ENCODE results near the gene CHAF1B. TPM values are rescaled to one million over a fixed set of nuclear protein-coding genes. Genes with fewer than 3 reads are reported as not detected.

Gene CHAF1B
- total and polyA plus RNA-seq, 5 donors from 2014 or later: 1.4 to 10.0 (median 3.4) TPM

GRCh38 chr21:36429947-36430546 lies 44.9 kb downstream of the CHAF1B start:
- Histone ChIP-seq H3K27me3 (ENCODE audit: control insufficient read depth, insufficient read depth, low read length) (peaks cover 2% of the 10 kb centered on the region), H3K9me3 (ENCODE audit: control insufficient read depth in 2 of 2, low read length in 2 of 2) (no peaks in the 10 kb centered on the region), H3K36me3 (ENCODE audit: control insufficient read depth, insufficient read depth, low read length) (no peaks in the 10 kb centered on the region), H3K27ac (ENCODE audit: insufficient read depth, low read length, poor library complexity, severe bottlenecking) (no peak overlapping the region), H3K4me1 (ENCODE audit: control insufficient read depth, insufficient read depth, low read length, poor library complexity, severe bottlenecking) (peaks cover 6% of the 10 kb centered on the region), H3K4me3 (ENCODE audit: low read depth, low read length) (peak overlapping the region; percentile 62)
- Mint-ChIP-seq H3K36me3 (no peaks in the 10 kb centered on the region), H3K4me1 (peaks cover 0 to 12% (median 5%) of the 10 kb centered on the region in 4 donors), H3K27me3 (peaks cover 18% of the 10 kb centered on the region), H3K27ac (peak overlapping the region; percentile 43 to 75 (median 51)), H3K9me3 (no peaks in the 10 kb centered on the region), H3K4me3 (peak overlapping the region; percentile 25 to 86 (median 72))
- ATAC-seq (ENCODE audit: low read depth in 2 of 2) (peak; percentile 92 to 95), DNase-seq (peak; percentile 9 to 87 (median 20))

GRCh38 chr21:36430841-36431240 lies 45.6 kb downstream of the CHAF1B start:
- no peak for DNase-seq
- H3K9me3 Mint-ChIP-seq: no peaks in the 10 kb centered on the region
- ATAC-seq (ENCODE audit: low read depth in 2 of 2): no peak
- H3K27me3 ChIP-seq (ENCODE audit: control insufficient read depth, insufficient read depth, low read length): peaks cover 2% of the 10 kb centered on the region
- H3K27ac Mint-ChIP-seq: peak overlapping the region in 1 of 3 donors; percentile 75
- no peak overlapping the region for H3K27ac ChIP-seq (ENCODE audit: insufficient read depth, low read length, poor library complexity, severe bottlenecking)
- no peaks in the 10 kb centered on the region for H3K36me3 ChIP-seq (ENCODE audit: control insufficient read depth, insufficient read depth, low read length)
- H3K4me1 Mint-ChIP-seq: peaks cover 0 to 12% (median 5%) of the 10 kb centered on the region in 4 donors
- H3K27me3 Mint-ChIP-seq: peaks cover 18% of the 10 kb centered on the region
- H3K4me3 ChIP-seq (ENCODE audit: low read depth, low read length): no peak overlapping the region
- no peak overlapping the region for H3K4me3 Mint-ChIP-seq
- H3K9me3 ChIP-seq (ENCODE audit: control insufficient read depth in 2 of 2, low read length in 2 of 2): no peaks in the 10 kb centered on the region
- no peaks in the 10 kb centered on the region for H3K36me3 Mint-ChIP-seq
- H3K4me1 ChIP-seq (ENCODE audit: control insufficient read depth, insufficient read depth, low read length, poor library complexity, severe bottlenecking): peaks cover 6% of the 10 kb centered on the region

GRCh38 chr21:36431252-36431651 lies 46.1 kb downstream of the CHAF1B start:
- Mint-ChIP-seq H3K4me1 (peaks cover 0 to 12% (median 5%) of the 10 kb centered on the region in 4 donors), H3K27me3 (peaks cover 18% of the 10 kb centered on the region), H3K9me3 (no peaks in the 10 kb centered on the region), H3K4me3 (no peak overlapping the region), H3K27ac (no peak overlapping the region), H3K36me3 (no peaks in the 10 kb centered on the region)
- no peak overlapping the region for H3K27ac ChIP-seq (ENCODE audit: insufficient read depth, low read length, poor library complexity, severe bottlenecking)
- H3K4me1 ChIP-seq (ENCODE audit: control insufficient read depth, insufficient read depth, low read length, poor library complexity, severe bottlenecking): peaks cover 6% of the 10 kb centered on the region
- ATAC-seq (ENCODE audit: low read depth in 2 of 2) (no peak), DNase-seq (no peak)
- H3K36me3 ChIP-seq (ENCODE audit: control insufficient read depth, insufficient read depth, low read length): no peaks in the 10 kb centered on the region
- peaks cover 2% of the 10 kb centered on the region for H3K27me3 ChIP-seq (ENCODE audit: control insufficient read depth, insufficient read depth, low read length)
- H3K9me3 ChIP-seq (ENCODE audit: control insufficient read depth in 2 of 2, low read length in 2 of 2): no peaks in the 10 kb centered on the region
- no peak overlapping the region for H3K4me3 ChIP-seq (ENCODE audit: low read depth, low read length)

DNA sequence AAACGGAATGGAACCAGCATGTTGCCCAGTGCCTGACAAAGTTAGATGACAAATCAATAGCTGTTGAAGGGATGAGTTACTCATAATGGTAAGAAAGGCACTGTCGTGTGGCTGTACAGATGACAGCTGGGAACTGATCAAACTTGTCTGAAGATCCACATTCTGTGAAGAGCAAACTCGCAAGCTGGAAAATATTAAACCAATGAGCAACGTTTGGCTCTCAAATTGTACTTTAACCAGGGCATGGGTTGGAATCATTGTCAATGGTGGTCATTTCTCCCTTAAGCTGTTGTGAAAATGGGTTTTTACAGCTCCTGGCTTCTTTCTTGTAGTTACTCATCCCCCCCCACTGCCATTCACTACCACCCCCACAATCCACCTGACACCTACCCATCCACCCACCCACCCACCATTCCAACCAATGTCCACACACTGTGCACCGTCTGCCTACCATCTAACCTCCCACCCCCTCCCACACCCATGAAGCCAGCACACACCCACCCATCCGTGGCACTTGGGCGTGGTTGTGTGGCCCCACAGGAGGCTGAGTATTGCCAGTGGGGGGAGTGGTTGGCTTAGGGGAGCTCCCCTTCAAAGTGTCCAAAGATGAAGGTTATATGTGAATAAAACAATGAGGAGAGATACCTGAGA lies 48.0 kb downstream of the CHAF1B start:
- no peak overlapping the region for H3K4me3 Mint-ChIP-seq
- DNase-seq: no peak
- H3K4me3 ChIP-seq (ENCODE audit: low read depth, low read length): no peak overlapping the region
- no peak overlapping the region for H3K27ac Mint-ChIP-seq
- no peaks in the 10 kb centered on the region for H3K36me3 Mint-ChIP-seq
- ATAC-seq (ENCODE audit: low read depth in 2 of 2): no peak
- H3K27me3 ChIP-seq (ENCODE audit: control insufficient read depth, insufficient read depth, low read length): peaks cover 2% of the 10 kb centered on the region
- H3K9me3 ChIP-seq (ENCODE audit: control insufficient read depth in 2 of 2, low read length in 2 of 2): no peaks in the 10 kb centered on the region
- H3K9me3 Mint-ChIP-seq: peaks cover 0 to 4% (median 0%) of the 10 kb centered on the region in 7 donors
- H3K4me1 Mint-ChIP-seq: peaks cover 0 to 12% (median 6%) of the 10 kb centered on the region in 4 donors
- peaks cover 18% of the 10 kb centered on the region for H3K27me3 Mint-ChIP-seq
- H3K27ac ChIP-seq (ENCODE audit: insufficient read depth, low read length, poor library complexity, severe bottlenecking): no peak overlapping the region
- peaks cover 6% of the 10 kb centered on the region for H3K4me1 ChIP-seq (ENCODE audit: control insufficient read depth, insufficient read depth, low read length, poor library complexity, severe bottlenecking)
- H3K36me3 ChIP-seq (ENCODE audit: control insufficient read depth, insufficient read depth, low read length): no peaks in the 10 kb centered on the region

- Mint-ChIP-seq H3K27ac (no peak overlapping the region), H3K36me3 (no peaks in the 10 kb centered on the region), H3K4me3 (no peak overlapping the region), H3K4me1 (peaks cover 0 to 12% (median 6%) of the 10 kb centered on the region in 4 donors), H3K27me3 (peaks cover 18% of the 10 kb centered on the region), H3K9me3 (peaks cover 0 to 4% (median 0%) of the 10 kb centered on the region in 7 donors)
- Histone ChIP-seq H3K27me3 (ENCODE audit: control insufficient read depth, insufficient read depth, low read length) (peaks cover 2% of the 10 kb centered on the region), H3K4me1 (ENCODE audit: control insufficient read depth, insufficient read depth, low read length, poor library complexity, severe bottlenecking) (peaks cover 6% of the 10 kb centered on the region), H3K36me3 (ENCODE audit: control insufficient read depth, insufficient read depth, low read length) (no peaks in the 10 kb centered on the region), H3K4me3 (ENCODE audit: low read depth, low read length) (no peak overlapping the region), H3K27ac (ENCODE audit: insufficient read depth, low read length, poor library complexity, severe bottlenecking) (no peak overlapping the region), H3K9me3 (ENCODE audit: control insufficient read depth in 2 of 2, low read length in 2 of 2) (no peaks in the 10 kb centered on the region)
- no peak for ATAC-seq (ENCODE audit: low read depth in 2 of 2)
- DNase-seq: no peak
Measured at GRCh38 chr21:36434144-36434543, 49.0 kb downstream of the CHAF1B start.

GRCh38 chr21:36436829-36437744 lies 51.9 kb downstream of the CHAF1B start:
- H3K36me3 Mint-ChIP-seq: no peaks in the 10 kb centered on the region
- Histone ChIP-seq H3K4me3 (ENCODE audit: low read depth, low read length) (no peak overlapping the region), H3K27me3 (ENCODE audit: control insufficient read depth, insufficient read depth, low read length) (no peaks in the 10 kb centered on the region), H3K36me3 (ENCODE audit: control insufficient read depth, insufficient read depth, low read length) (no peaks in the 10 kb centered on the region), H3K9me3 (ENCODE audit: control insufficient read depth in 2 of 2, low read length in 2 of 2) (no peaks in the 10 kb centered on the region), H3K27ac (ENCODE audit: insufficient read depth, low read length, poor library complexity, severe bottlenecking) (no peak overlapping the region), H3K4me1 (ENCODE audit: control insufficient read depth, insufficient read depth, low read length, poor library complexity, severe bottlenecking) (no peaks in the 10 kb centered on the region)
- H3K27ac Mint-ChIP-seq: no peak overlapping the region
- DNase-seq (no peak), ATAC-seq (ENCODE audit: low read depth in 2 of 2) (no peak)
- H3K27me3 Mint-ChIP-seq: peaks cover 10% of the 10 kb centered on the region
- H3K4me3 Mint-ChIP-seq: no peak overlapping the region
- H3K9me3 Mint-ChIP-seq: peaks cover 0 to 4% (median 0%) of the 10 kb centered on the region in 7 donors
- H3K4me1 Mint-ChIP-seq: peaks cover 0 to 3% (median 0%) of the 10 kb centered on the region in 4 donors

DNA sequence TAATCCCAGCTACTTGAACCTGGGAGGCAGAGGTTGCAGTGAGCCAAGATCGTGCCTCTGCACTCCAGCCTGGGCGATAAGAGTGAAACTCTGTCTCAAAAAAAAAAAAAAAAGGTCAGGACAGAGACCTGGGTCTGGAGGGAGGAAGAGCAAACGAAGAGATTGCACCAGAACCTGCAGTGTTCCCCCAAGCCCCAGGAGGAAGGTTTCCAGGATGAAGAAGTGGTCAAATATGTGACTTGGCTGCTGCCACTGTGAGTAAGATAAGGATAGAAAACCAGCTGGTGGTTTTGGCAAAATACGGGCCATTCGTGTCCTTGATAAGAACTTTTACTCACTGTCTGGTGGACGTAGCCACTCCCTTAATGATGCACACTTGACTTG lies 52.5 kb downstream of the CHAF1B start:
- no peak overlapping the region for H3K4me3 Mint-ChIP-seq
- ATAC-seq (ENCODE audit: low read depth in 2 of 2): no peak

More for the DNA sequence above, 52.5 kb downstream of the CHAF1B start:
- H3K4me1 ChIP-seq (ENCODE audit: control insufficient read depth, insufficient read depth, low read length, poor library complexity, severe bottlenecking): no peaks in the 10 kb centered on the region
- no peaks in the 10 kb centered on the region for H3K27me3 ChIP-seq (ENCODE audit: control insufficient read depth, insufficient read depth, low read length)
- Mint-ChIP-seq H3K36me3 (no peaks in the 10 kb centered on the region), H3K27me3 (peaks cover 5% of the 10 kb centered on the region), H3K27ac (no peak overlapping the region), H3K4me1 (peaks cover 0 to 3% (median 0%) of the 10 kb centered on the region in 4 donors), H3K9me3 (peaks cover 0 to 4% (median 0%) of the 10 kb centered on the region in 7 donors)
- H3K4me3 ChIP-seq (ENCODE audit: low read depth, low read length): no peak overlapping the region
- H3K9me3 ChIP-seq (ENCODE audit: control insufficient read depth in 2 of 2, low read length in 2 of 2): no peaks in the 10 kb centered on the region
- no peak overlapping the region for H3K27ac ChIP-seq (ENCODE audit: insufficient read depth, low read length, poor library complexity, severe bottlenecking)
- no peaks in the 10 kb centered on the region for H3K36me3 ChIP-seq (ENCODE audit: control insufficient read depth, insufficient read depth, low read length)
- DNase-seq: no peak
